Stimulated activated CD8-positive, alpha-beta memory T cell treated with anti-CD3 and anti-CD28 coated beads, Interleukin-12 subunit alpha, Interleukin-12 subunit beta, amount 100 ng/mL, for 24 hours (primary cell): ENCODE measurements around the gene CDT1.

ENCODE experiments used
- DNase-seq: peaks from one replicate; pipeline ENCODE4 v3.0.0-alpha.2; 2020; ENCODE audit errors: extremely low read depth

The CDT1 gene

DNA sequence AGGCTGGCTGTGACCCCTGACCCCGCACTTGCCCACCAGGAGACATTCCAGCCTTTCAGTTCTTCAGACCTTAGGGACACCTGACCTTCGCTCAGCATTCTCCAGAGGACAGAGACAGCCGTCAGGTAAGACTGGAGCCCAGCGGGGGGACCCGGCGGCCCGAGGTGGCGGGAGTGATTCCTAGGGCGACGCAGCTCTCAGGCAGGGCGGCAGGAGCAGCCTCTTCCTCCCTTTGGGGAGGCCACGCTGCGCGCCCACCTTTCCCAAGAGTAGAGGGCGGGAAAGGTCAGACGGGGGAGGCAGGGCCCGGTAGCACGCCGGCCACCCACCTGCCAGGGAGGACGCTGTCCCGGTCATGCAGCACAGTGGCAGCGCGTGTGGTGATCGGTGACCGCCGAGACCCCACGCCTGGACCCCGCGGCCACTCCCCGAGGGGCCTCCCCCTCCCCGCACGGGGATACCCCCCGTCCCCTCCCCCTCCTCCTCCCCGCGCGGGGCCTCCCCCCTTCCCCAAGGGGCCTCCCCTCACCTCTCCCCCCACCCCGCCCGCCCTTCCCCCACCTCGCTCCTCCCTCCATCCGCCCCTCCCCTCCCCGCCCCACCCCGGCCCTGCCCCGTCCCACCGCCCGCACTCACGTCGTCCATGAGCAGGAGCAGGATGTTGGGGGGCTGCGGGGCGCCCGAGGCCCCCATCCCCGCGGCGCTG, 52.7 kb downstream of the CDT1 start:
- DNase-seq: no peak

DNA sequence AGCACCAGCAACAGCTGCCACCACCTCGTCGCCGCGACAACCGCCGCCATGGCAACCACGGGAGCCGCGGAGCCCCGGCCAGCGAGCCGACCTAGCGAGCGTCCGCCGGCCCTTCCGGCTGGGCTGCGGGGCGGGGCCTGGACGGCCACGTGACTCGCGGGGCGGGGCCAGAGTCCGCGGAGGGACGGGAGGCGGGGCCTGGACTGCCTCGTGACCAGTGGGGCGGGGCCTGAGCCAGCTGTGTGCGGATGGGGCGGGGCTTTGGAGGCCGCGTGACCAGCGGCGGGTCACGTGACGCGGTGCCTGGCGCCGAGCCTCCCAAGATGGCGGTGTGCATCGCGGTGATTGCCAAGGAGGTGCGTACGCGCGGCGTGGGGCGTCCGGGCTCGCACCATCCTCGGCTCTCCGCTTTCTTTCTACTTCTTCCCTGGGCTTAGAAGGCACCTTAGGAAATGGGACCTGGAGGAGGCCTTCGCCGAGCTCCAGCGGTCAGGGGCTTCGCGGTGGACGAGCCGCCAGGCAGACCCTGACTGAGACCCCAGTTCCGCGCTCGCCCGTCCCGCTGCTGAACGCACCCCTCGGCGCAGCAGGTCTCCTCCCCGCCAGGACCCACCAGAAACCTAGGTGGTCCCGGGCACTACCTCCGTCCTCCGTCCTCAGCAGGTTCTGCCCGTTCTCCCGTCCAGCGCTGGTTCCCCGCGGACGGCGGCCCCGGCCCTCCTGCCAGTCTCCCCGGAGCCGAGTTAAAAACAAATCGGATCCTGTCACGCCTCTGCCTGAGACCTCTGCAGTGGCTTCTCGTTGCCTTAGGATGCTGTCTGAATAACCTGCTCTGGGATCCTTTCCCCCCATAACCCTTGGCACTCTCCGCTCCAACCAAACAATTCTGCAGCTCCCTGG, 53.5 kb downstream of the CDT1 start, which contains the start of the genes GALNS and TRAPPC2L:
Gene GALNS, minus strand, starts transcription at position 120 of the 900 bp plus-strand sequence. Its CDS starts 70 bp downstream, at position 50.
Gene TRAPPC2L, plus strand, starts transcription at position 300 of the 900 bp plus-strand sequence. Its CDS starts 24 bp downstream, at position 324.
- peak; percentile 98 for DNase-seq

DNA sequence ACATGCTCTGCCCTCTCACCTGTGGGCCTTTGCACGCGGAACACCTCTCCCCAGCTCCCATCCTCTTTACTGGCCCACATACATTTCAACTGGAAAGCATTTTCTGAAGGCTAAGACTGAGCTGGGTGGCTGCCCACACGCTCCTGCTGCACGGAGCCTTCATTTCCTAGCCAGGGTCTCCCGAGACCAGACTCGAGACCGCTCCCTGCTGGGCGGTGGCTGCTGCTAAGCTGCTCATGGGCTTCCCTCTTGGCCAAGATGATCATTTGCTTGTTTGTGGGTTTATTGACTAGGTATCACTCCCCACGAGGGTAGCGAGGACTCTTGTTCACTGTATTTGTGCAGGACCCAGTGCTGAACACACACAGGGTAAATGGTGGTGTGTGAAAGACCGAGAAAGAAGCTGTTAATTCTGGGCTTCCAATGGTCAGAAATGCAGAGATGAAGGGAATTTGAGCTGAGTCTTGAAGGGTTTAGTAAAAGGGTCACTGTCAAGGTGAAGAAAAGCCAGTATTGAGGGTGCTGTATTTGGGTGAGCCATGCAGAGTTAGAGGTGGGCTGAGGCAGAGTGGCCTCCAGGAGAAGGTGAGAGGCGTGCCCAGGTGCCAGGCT, 54.2 kb downstream of the CDT1 start:
- DNase-seq: peak; percentile 40
